RKO (cell line): ENCODE data around the gene DROSHA.
"Not testable (repeated sequence)": the region's sequence is repeated elsewhere in the genome, so short reads cannot be mapped to it uniquely, and the experiment has no call there.

Experiments
- DNase-seq: peaks from one replicate; pipeline ENCODE4 v3.0.0-alpha.2; 2016; ENCODE audit warnings: low spot score

Gene DROSHA

GRCh38 chr5:31415009-31415923, 116.6 kb downstream of the DROSHA start:
- no peak for DNase-seq

- no peak for DNase-seq
Measured at GRCh38 chr5:31413030-31413812, 118.7 kb downstream of the DROSHA start.

- no peak for DNase-seq
Measured at GRCh38 chr5:31412324-31412723, 119.6 kb downstream of the DROSHA start.

GRCh38 chr5:31410089-31410488, 121.8 kb downstream of the DROSHA start:
- DNase-seq: no peak

- DNase-seq: peak; percentile 55
Measured at GRCh38 chr5:31408814-31409213, 123.1 kb downstream of the DROSHA start.

- peak; percentile 45 for DNase-seq
Measured at GRCh38 chr5:31407921-31408693, 123.8 kb downstream of the DROSHA start.

GRCh38 chr5:31404325-31404724, 127.6 kb downstream of the DROSHA start:
- DNase-seq: no peak

GRCh38 chr5:31401691-31402090, 130.2 kb downstream of the DROSHA start:
- DNase-seq: no peak

GRCh38 chr5:31397926-31398557, 133.9 kb downstream of the DROSHA start:
- DNase-seq: no peak

GRCh38 chr5:31396611-31397295, 135.1 kb downstream of the DROSHA start:
- no peak for DNase-seq

- DNase-seq: not testable (repeated sequence)
Measured at GRCh38 chr5:31395450-31396045, 136.3 kb downstream of the DROSHA start.

- DNase-seq: no peak
Measured at GRCh38 chr5:31393126-31393525, 138.8 kb downstream of the DROSHA start.

- no peak for DNase-seq
Measured at GRCh38 chr5:31392061-31392460, 139.8 kb downstream of the DROSHA start.

- no peak for DNase-seq
Measured at GRCh38 chr5:31390256-31390655, 141.6 kb downstream of the DROSHA start.

GRCh38 chr5:31385774-31386537, 145.9 kb downstream of the DROSHA start:
- no peak for DNase-seq

- DNase-seq: no peak
Measured at GRCh38 chr5:31383734-31384133, 148.2 kb downstream of the DROSHA start.

- DNase-seq: no peak
Measured at GRCh38 chr5:31382051-31382878, 149.6 kb downstream of the DROSHA start.

- no peak for DNase-seq
Measured at GRCh38 chr5:31381299-31381698, 150.6 kb downstream of the DROSHA start.

- no peak for DNase-seq
Measured at GRCh38 chr5:31380049-31380448, 151.8 kb downstream of the DROSHA start.
